GM19099 (cell line): Measurements from ENCODE around the gene SLC44A1.

Experiments used
- POLR2A ChIP-seq: IDR thresholded peaks from 3 replicates; pipeline ENCODE4 v1.6.1; 2011; ENCODE audit warnings: low read depth; ENCODE audit not compliant: insufficient read length; ENCODE audit errors: extremely low read depth

The SLC44A1 gene

DNA sequence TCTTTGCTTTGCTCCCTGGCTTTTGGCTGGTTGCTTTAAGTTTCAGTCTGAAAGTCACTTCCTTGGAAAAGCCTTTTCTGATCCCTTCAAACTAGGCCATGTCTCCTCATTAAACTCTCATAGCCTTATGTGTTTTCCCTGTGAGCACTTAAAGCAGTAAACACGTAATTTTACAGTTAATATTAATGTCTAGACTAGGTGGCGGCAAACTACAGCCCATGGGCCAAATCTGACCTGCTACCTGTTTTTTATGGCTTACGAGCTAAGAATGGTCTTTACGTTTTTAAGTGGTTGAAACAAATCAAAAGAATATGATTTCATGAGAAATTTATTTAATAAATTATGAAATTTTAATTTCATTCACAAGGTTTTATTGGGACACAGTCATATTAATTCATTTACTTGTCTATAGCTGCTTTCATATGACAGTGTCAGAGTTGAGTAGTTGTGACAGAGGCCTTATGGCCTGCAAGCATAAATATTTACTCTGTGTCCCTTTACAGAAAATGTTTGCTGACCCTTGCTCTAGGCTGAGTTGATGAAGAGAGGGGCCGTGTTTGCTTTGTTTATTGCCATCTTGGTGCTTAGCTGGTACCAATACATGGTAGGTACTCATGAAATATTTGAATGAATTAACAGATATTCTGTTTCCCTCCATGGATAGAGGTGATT lies 7.4 kb downstream of the SLC44A1 start:
- no peak for TF ChIP-seq POLR2A

DNA sequence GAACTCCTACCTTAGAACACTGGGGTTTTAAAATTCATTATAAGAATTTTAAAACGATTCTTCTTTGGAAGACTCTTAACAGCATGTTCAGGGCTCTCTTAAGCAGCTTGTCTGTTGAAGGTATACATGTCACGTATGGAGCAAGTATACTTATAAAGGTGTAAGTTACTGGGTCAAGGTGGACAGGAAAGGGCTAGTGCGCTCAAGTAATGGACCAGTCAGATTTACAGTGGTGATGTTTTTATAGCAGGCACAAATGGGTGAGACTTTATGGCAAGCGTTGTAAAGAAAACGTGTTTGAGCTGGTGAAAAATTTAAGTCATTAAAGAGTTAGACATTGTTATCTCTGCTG lies 7.9 kb downstream of the SLC44A1 start:
- TF ChIP-seq POLR2A: no peak

DNA sequence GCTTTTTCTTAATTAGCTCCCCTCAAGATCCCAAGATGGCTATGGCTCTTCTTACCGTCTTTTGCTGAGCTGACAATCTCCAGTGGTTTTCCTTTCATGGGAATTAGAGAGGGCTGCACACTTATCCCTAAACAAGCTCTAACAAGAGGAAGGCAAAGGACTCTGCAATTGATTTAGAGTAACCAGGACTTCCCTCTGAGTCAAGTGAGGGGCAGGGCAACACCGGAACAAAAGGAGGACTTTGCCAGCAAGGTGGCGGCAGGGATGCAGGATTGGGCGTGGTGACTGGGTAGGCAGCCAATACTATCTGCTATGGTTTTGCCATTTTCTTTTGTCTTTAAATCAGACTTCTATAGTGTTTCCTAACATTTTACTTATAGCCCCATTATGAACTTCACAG lies 9.8 kb downstream of the SLC44A1 start:
- TF ChIP-seq POLR2A: no peak

DNA sequence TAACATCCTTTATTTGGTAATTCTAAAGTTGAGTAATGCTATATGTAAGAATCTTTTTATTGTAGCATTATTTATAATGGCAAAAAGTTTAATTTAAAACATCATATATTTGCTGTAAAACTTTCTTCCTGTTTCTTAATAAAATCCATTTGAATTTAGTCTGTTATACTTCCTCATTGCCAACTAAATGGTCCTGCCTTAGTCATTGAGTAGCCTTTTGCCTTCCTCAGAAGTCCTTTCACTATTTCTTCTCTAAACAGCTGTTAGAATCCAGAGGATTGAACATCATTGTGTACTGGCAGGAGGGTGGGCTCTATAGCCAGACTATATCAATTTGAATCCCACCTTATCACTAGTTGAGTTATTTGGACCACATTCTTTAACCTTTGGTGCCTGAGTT lies 11.0 kb downstream of the SLC44A1 start:
- TF ChIP-seq POLR2A: no peak

DNA sequence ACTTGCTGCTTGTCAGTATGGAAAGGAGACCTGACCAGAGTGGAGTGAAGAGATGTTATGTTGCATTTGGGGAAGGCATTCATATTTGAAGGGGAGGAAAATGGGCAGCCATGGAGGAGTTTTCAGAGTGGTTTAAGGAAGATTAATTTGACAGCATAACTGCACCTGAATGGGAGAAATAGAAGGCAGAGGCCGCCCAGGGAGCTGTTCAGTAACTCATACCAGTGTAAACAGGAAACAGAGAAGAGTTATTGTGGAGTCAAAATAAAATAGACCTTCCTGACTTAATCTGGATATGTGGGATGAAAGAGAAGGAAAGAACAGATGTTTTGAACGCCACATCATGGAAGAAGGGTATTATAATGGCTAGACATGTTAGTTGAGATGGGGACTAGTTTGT lies 13.4 kb downstream of the SLC44A1 start:
- no peak for TF ChIP-seq POLR2A

DNA sequence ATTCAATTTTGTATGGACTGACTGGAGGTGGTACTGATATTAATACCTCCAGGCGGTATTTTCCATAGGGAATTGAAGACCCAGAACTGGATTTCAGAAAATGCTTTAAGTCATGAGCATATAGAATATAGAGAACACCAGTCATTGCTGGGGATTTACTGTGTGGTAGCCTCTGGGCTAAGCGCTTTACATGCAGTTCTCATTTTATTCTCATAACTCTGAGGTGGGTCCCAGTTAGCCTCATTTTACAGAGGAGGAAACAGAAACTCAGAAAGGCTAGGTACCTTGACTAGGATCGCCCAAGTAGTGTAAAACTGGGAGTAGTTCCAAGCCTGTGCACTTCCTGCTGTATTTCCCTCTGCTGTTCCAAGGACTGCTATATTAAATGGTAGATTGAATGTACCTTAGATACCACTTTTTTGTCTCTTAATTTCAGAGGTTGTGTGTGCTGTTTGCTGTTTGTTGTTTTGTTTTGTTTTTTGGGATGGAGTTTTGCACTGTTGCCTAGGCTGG lies 13.8 kb downstream of the SLC44A1 start:
- TF ChIP-seq POLR2A: no peak

DNA sequence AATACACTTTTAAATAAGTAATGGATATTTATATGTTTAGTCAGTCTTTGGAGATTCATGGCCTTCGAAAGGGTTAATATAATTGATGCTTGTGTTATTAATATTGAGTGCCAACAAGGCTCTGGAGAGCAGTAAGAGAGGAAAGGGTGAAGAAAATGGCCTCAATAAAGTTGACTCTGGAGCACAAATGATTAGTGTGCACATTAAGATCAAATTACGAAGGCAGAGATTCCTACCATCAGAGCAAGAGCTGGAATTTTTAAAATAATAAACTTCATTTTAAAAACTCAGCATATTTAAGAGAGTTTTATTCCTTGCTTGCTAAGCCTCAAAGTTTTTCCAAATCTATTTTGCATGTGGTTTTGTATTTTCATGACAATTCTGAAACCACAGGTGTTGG lies 14.8 kb downstream of the SLC44A1 start:
- TF ChIP-seq POLR2A: no peak

GRCh38 chr9:105259731-105260612 lies 15.5 kb downstream of the SLC44A1 start:
- TF ChIP-seq POLR2A: no peak

DNA sequence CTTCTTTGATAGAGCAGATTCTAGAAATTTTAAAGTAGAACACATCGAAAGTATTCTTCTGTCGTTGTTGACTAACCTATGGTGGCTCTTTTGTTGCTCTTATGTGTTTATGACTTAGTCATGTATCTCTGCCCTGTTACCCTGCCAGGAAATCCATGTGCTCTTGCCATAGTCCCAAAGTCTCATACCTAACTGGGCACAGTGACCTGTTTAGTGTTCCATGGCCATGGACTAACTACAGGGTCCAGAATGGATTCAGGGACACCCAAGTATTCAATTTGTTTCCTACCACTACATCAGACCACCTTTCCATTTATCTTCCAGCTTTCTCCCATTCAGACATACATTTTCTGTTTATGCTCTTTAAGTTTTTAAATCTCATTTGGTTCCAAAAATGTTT lies 18.0 kb downstream of the SLC44A1 start:
- no peak for TF ChIP-seq POLR2A

DNA sequence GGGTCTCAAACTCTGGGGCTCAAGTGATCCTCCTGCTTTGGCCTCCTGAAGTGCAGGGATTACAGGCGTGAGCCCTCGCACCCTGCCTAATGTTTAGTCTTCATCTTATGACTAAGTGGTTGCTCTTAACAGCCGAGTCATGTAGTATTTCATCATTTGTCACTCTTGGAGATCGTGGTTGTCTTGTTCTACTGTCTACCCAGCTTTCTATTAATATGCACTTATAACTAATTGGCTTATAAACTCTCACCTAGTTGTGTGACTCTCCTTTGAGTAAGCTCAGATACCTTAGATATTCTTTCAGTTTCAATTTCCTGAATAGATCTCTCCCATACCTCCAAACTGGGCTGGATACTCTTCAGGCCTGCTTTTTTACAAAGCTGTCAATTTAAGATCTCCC lies 19.9 kb downstream of the SLC44A1 start:
- TF ChIP-seq POLR2A: no peak

GRCh38 chr9:105269593-105269992 lies 25.1 kb downstream of the SLC44A1 start:
- no peak for TF ChIP-seq POLR2A

- TF ChIP-seq POLR2A: no peak
Observed at GRCh38 chr9:105270711-105271110, 26.3 kb downstream of the SLC44A1 start.

- no peak for TF ChIP-seq POLR2A
Observed at GRCh38 chr9:105273731-105274130, 29.3 kb downstream of the SLC44A1 start.

DNA sequence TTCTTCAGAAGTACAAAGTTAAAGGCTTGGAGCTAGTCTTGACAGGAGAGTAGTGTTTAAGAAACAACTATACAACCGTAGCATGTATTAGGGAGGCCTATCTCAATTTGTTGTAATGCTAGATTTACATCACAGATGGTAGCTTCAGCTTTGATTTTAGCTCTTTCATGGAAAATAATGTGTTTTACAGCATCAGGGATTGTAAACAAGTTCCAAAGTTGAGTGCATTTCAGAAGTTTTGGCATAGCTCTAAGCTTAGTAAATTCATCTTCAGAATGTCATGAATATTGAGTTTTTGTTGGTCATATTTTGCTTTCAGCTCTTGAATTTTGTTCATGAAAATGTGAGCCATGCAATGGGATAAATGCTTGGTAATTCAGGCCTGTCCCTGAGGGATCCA lies 30.7 kb downstream of the SLC44A1 start:
- TF ChIP-seq POLR2A: no peak

DNA sequence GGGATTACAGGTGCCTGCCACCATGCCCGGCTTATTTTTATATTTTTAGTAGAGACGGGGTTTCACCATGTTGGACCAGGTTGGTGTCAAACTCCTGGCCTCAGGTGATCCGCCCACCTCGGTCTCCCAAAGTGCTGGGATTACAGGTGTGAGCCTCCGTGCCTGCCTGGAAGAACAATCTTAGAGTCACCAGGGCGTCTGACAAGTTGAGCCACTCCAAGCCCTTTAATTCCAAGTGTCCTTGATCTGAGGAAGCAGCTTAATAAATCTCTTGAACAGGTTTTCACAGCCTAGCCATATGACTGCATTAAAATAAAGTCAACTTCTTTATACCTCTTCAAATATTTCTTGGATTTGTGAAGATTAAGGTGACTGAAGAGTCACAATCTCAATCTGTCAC lies 31.5 kb downstream of the SLC44A1 start:
- TF ChIP-seq POLR2A: no peak

GRCh38 chr9:105278751-105279150 lies 34.3 kb downstream of the SLC44A1 start:
- TF ChIP-seq POLR2A: no peak
